Activated T-helper 1 cell treated with Interleukin-2 at 50 U/mL for 16 hours (primary cell): Measurements from ENCODE around the gene GLRX.

ENCODE experiments used
- DNase-seq: peaks from one replicate; pipeline ENCODE4 v3.0.0-alpha.2; 2020; ENCODE audit warnings: low read depth

Gene GLRX

DNA sequence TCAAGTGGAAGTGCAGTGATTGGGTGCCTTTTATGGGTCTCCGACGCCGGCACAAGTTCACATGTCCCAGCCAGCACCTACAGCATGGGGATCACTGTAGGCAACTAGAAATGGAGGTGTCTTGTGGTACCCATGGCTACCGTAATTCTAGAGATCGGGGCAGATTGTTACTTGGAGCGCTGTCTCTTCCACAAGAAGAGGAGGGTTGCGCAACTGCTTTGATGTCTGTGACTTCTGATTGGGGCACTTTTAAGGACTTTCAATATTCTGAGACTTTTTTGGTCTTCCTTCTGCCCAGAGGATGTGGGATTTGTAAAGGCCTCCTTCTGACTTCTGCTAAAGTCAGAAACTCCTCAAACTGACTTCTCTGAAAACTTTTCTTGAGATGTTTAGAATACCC lies 41.9 kb downstream of the GLRX start:
- DNase-seq, result no peak

DNA sequence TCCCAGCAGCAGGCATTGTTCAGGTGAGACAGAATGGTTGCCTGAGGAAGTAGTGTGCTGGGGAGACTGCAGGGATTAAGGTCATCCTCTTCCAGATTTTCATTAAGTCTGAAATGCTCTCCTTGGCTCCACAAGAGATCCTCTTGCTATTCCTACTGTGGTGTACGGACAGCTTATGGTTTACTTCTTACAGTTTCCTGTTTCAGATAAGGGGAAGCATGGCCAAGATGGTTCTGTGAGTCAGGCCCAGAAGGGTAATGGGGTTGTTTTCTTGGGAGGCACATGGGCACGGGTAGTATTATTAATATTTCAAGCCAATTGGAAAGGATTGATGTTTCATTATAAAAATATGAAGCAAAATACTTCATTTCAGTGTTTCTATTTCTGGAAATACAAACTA lies 42.9 kb downstream of the GLRX start:
- DNase-seq, result no peak

DNA sequence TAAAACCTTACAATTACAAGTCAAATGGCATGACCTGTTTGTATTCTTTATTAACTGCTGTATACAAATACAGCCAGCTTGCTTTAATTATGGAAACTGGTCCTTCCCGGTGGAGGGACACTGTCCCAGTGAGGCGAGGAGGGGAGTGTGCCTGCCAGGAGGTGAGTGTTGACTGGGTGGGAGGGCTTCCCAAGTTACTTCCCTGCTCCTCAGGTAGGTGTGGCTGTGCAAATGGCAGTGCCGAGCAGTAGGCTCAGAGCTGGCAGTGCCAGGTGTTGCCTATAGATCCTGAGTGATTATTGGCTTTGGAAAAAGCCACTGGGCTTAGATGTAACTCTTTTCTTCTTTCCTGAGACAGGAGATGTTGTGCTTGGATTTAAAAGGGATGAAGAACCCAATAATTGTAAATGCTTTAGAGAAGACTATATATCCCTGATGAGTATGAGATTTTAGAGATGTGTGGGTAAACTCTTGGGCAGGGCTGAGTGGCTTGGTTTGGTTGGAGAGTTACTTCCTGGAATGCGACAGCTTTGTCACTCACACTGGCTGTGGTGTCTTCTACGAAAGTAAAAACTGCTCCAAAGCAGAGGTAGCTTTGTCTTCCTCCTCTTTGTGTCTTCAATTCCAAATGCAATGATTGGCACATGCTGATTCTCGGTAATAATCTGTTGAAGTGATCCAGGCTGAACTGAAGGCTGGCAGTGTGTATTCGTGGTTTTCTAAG lies 43.7 kb downstream of the GLRX start:
- no peak for DNase-seq

DNA sequence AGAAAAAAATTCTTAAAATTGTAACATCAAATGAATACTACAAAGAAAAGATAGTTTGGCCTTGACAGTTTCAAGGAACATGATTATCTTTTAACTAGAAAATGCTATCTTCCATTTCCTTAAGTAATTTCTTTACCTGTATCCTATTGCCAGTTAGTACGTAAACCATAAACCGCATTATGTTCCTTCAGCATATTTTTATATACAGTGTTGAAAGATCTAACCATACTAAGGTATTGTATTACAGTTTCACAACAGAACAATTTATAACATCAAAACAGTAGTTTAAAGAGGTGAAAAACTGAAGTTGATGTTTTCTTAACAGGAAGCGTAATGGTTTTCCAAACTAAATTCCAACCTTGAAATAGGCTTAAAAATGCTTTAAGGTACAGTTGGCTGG lies 45.1 kb downstream of the GLRX start:
- DNase-seq, result no peak

DNA sequence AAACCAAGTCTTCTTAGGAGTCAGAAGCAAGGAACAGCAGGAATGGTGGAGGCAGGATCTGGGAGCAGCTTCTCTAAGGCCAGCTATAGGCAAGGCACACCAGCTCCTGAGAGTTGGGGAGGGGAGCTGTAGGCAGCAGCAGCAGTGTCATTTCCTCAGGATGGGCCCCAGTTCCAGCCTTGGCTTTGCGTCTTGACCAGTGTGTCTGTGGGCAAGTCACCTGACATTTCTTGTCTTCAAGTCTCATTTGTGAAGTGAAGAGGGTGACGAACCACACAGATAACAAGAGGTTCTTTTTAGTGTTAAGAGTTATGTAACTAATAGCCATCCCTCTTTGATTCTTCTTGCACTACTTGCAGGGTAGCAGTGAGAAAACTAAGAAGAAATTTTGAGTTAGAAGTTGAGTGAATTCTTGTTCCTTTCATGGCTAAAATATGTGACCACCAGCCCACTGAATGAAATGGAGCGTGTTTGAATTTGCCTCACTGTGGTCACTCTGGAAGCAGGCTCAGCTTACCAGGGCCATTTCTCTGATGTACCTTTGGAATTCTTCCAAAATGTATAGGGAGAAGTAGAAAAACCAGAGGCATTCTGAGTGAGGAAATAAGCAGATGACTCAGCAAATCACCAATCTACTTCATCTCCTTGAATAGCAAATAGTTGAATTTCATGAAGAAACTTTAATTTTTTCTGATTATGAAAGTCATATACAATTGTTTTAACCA lies 49.0 kb downstream of the GLRX start:
- DNase-seq, result no peak

DNA sequence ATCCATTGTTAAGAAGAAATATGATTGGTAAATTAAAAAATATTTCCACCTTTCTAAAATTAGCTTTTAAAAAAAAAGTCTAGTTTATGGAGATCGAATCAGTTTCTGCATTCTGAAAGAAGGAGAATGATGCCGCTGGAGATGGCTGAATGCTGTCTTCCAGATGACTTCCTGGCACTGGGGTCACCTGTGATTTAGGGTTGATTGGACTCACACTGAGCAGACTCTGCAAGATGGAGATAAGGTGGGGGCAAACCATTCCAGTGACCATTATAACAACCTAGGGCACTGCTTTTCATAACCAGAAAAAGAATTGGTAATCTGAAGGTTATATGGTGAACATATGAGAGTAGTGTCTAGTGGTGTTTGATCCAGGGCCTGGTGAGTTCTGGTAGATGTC lies 50.6 kb downstream of the GLRX start:
- DNase-seq, result no peak

DNA sequence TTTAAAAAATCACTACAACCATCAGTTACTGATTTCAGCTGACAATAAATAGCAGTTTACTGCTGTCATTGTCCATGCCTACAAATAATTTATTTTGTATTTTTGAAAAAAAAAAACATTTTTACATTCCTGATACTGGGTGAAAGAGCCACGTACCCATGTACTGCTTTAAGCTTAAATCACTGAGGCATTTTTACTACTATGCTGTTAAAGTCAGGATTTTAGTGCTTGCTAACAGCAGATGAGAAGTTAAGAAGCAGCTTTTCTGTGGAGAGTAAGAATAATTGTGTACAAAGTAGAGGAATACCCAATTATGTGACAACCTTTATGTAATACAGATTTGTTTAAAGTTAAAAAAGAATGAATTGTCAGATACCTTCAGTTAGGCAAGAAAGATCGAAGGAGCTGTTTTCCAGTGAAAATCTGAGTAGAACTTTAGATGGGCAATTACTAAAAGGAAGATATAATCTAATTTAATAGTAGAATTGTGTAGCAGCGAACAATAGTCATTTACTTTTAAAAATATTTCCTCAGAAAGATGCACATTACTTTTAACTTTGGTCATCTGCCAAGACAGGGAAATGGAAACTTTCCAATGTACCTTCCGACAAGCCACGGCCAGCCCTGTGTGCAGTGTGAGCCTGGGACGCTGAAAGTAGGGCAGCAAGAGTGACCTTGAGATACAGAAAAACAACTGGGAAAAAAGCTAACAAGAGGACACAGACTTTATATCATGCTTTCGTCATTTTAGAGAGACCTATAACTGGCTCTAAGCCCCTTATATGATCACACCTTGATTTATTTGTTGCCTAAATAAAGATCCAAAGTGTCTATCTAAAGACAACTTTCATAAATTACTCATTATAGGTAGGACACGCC lies 51.5 kb downstream of the GLRX start:
- no peak for DNase-seq

DNA sequence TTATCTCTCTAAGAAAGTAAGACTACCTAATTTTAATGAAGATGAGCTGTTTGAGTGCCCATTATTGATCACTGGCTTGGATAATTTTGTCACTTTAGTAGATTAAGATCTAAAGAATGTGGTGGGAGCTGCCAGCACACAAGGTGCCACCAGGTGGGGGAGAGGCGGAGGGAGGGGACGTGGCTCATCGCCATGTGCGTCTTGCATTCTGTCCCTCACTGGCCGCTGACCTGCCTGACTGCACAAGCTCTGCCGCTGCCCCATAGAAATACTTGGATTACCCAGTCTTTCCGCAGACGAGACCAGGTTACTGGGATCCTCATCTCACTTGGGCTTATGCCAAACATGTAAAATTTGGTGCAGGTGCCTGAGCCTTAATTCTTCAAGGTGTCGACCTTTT lies 53.8 kb downstream of the GLRX start:
- no peak for DNase-seq

DNA sequence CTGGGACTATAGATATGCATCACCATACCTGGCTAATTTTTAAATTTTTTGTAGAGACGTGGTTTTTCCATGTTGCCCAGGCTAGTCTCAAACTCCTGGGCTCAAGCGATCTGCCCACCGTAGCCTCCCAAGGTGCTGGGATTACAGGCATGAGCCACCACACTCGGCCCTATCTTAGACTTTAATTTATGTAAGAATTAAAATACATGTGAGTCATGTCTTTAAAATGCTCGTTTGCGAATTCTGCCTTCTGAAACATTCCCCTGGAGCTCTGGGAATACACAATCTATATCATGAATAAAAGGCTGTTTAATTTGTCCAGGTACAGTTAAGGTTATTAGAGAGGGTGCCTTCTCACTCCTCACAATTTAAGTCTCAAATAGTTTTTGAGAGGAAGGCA lies 58.6 kb downstream of the GLRX start:
- DNase-seq, result no peak
